ELR (cell line): Measurements from ENCODE around the gene AGXT.

ENCODE experiments used
- DNase-seq: peaks from one replicate; pipeline ENCODE4 v3.0.0-alpha.2; 2015; ENCODE audit warnings: low read depth

The AGXT gene

GRCh38 chr2:240869956-240870875 lies 1.6 kb downstream of the AGXT start:
- DNase-seq, result no peak

DNA sequence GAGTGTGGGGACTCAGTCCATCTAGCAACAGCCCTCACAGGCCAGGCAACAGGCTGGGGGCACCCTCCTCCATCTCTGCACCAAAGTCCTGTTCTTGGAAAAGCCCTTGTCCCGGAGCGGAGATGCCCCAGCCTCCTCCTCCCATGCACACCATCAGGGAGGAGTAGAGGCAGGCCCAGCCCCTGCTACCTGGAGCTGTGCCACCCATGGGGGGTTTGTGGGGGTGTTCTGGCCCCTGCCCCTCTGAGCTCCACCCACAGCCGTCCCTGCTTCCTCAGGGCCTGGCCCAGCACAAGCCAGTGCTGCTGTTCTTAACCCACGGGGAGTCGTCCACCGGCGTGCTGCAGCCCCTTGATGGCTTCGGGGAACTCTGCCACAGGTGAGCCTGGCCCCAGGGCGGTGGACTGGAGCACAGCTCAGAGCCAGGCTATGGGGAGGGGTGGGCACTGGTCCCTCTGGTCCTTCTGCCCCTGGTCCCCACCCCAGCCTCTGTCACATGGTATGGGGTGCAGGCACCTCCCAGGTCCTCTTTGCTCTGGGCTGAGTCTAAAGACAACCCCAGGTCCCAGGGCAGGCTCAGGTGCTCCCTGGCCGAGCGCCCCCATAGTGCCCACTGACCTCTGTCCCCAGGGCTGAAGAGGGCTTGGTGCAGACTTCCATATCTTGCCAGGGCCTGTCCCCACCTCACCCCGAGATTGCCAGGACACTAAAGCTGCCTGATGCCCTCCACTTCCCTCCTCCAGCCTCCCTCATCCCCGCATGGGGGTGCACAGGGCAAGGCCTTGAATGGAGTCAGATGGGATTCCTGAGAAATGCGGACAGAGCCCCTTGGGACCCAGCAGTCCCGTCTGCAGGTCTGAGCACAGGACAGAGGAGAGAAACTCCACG lies 2.7 kb downstream of the AGXT start:
- no peak for DNase-seq

- DNase-seq, result no peak
Measured at GRCh38 chr2:240872317-240873097, 3.9 kb downstream of the AGXT start.

GRCh38 chr2:240873098-240873788 lies 4.6 kb downstream of the AGXT start:
- no peak for DNase-seq

DNA sequence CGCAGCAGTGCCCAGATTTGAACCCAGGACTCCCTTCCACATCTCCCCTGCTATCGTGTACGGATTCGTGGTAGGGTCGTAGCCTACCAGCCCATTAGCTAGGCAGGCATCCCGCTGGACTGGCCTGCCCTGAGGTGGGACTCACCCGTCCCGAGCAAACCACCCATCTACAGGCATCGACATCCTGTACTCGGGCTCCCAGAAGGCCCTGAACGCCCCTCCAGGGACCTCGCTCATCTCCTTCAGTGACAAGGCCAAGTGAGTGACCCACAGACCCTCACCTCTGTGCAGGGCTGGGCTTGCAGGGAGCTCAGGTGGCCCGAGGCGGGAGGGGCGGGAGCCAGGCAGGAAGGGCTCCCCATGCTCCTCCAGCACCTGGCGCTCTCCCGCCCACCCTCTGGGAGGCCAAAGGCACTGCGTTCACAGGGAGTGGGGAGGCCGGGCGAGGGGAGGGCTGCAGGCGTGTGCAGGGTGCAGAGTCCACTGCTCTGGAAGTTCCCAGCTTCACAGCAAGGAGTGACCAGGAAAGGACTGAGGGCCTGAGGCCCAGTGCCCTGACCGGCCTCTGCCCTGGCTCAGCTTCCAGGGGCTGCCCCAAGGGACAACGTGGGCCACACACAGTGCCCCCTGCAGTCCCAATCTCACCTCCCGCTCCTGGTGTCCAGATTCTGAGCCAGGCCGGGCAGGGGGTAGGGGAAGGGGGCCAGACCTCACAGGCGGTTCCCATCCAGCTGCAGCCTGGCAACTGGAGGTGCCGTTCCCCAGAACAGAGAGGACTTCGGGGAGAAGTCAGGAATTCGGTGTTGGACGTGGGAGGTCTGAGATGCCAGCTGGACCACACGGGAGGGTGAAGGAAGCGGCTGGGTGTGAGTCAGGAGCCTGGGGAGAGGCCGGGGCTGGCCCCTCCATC lies 5.4 kb downstream of the AGXT start:
- no peak for DNase-seq

DNA sequence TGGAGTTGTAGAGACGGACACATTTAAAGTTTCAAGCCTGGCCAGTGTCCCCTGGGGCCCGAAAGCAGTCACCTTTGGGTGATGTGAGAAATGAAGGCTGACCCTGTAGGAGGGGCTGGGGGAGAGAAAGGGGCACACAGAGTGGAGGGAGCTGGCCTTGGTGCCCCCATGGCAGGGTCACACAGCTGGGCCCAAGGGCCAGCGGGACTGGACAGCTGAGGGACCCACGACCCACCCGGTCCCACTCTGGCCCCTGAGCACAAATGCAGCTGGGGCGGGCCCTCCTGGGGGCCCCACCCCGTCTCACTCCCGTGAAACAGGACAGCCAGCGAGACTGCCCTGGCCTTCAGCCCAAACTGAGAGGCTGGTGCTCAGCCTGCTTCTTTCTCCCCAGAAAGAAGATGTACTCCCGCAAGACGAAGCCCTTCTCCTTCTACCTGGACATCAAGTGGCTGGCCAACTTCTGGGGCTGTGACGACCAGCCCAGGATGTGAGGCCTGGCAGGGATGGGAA lies 6.1 kb downstream of the AGXT start:
- no peak for DNase-seq

GRCh38 chr2:240875228-240876034 lies 6.8 kb downstream of the AGXT start:
- DNase-seq, result no peak

GRCh38 chr2:240876035-240876474 lies 7.4 kb downstream of the AGXT start:
- DNase-seq, result no peak

GRCh38 chr2:240876475-240877251 lies 8.0 kb downstream of the AGXT start:
- DNase-seq, result no peak

DNA sequence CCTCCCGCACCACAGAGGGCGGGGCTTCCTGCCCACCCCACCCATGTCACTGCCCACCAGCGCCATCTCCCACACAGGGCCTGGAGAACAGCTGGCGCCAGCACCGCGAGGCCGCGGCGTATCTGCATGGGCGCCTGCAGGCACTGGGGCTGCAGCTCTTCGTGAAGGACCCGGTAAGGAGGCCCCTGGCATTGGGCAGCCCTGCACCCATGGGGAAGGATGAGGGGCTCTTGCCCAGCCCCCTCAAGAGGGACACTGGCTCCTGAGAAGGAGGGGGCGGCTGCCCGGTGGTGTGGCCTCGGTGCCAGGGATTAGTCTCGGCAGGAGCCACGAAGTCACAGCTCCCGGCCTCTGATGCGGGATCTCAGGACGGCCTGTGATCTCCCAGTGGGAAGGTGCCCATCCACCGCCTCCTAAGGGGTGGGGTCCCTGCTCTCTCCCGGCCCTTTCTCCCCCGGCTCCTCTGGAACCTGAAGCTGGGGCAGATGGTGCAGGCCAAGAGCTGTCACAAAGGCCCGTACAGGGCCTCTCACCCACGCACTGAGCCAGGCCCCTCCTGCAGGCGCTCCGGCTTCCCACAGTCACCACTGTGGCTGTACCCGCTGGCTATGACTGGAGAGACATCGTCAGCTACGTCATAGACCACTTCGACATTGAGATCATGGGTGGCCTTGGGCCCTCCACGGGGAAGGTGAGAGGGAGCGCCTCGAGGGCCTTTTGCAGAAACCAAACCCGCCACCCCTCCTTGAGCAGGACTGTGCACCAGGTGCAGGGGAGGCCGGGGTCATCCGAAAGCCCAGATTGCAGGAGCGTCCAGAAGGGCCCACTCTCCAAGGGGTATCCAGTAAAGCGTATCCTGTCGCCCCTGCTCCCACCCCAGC lies 9.1 kb downstream of the AGXT start:
- DNase-seq, result no peak

- no peak for DNase-seq
Measured at GRCh38 chr2:240878341-240878936, 9.8 kb downstream of the AGXT start.

DNA sequence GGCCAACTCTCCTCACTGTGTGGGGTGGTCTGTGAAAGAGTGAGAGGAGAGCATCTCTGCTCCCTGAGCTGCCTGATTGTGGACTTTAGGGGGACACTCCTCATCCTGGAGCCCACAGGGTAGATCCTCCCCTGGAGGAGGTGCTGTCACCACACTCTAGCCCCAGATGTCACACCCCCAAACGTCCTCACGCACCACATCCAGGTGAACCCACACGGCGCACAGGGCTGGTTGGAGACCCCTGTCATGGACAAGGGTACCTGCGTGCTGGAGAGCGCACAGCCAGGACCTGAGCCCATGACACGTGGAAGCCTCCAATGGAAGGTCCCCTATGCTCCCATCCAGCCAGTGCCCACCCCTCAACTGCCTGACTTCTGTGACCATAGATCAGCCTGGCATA lies 10.5 kb downstream of the AGXT start:
- DNase-seq, result no peak

GRCh38 chr2:240881913-240882312 lies 13.3 kb downstream of the AGXT start:
- no peak for DNase-seq

DNA sequence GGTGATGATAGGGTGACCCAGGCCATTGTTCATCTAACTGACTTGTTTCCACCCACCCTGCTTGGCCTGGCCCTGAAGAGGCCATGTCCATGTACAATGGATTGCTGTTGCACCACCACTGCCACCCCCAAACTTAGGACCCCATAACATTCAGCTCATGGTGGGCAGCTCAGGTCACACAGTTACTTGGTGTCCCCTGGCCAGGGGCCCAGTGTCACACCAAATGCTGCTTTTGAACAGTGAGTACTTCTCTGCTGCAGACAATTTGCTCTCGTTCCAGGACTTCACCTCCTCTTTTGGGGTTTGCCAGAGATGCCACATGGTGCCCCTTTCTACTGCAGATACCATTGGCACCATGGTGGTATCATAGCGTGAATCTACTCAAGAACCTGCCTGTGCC lies 15.6 kb downstream of the AGXT start:
- no peak for DNase-seq

GRCh38 chr2:240884745-240885144 lies 16.1 kb downstream of the AGXT start:
- DNase-seq, result no peak

- DNase-seq, result no peak
Measured at GRCh38 chr2:240885566-240885965, 16.9 kb downstream of the AGXT start.

DNA sequence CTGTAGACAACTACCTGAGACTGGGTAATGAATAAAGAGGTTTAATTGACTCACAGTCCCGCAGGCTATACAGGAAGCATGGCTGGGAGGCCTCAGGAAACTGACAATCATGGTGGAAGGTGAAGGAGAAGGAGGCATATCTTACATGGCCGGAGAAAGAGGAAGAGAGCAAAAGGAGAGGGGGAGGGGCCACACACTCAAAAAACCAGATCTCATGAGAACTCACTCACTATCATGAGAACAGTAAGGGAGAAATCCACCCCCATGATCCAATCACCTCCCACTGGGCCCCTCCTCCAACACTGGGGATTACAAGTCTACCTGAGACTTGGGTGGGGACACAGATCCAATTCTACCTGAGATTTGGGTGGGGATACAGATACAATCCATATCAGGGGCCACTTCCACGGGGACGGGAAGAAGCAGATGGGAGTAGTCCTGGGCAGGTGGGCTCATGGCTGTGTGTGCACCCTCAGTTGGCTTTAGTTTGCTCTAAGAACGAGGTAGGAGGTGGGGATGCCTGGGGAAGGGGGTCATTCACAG lies 17.5 kb downstream of the AGXT start:
- no peak for DNase-seq
